ENCODE results near the gene IDH3G. TPM values are rescaled to one million over a fixed set of nuclear protein-coding genes. Genes with fewer than 3 reads are reported as not detected.

Gene IDH3G
- total and polyA plus RNA-seq, 8 donors, result 31.0 to 186 (median 54.2) TPM

DNA sequence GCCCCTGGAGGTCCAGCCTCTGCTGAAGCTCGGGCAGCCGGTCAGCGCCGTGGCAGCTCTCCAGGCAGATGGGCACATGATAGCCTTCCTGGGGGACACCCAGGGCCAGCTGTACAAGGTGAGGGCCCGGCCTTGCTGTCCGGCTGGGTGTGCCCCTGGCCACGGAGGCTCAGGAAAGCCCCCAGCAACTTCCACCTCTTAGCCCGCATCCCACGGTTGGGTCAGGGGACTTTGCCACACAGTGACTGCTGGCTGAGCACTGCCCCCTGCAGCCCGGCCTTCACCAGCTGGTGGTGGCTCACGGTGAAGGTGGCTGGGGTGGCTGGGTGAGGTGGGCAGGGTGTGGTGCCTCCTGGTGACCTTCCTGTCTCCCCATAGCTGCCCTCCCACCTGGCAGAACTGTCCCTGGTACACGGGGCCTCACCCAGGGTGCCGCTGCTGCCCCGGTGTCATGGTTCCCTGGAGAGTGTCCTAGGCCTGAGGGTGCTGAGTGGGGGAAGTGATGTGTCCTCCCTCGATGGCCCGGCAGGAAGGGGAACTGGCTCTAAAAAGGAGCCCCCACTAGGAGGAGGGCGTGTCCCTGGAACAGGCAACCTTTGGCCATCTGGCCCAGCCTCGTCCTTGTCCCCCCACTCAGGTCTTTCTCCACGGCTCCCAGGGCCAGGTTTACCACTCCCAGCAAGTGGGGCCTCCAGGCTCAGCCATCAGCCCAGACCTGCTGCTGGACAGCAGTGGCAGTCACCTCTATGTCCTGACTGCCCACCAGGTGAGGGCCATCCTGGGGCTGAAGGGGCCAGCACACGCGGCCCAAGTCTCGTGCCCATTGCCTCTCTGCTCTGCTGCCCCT is 25.6 kb downstream of the IDH3G start:
- H3K36me3 ChIP-seq, result peaks cover 0 to 34% (median 2%) of the 10 kb centered on the region in 4 donors
- H3K9me3 ChIP-seq, result no peaks in the 10 kb centered on the region
- H3K4me3 ChIP-seq, result no peak overlapping the region
- H3K4me1 ChIP-seq, result peaks cover 0 to 34% (median 26%) of the 10 kb centered on the region in 4 donors
- peaks cover 0 to 3% (median 0%) of the 10 kb centered on the region in 3 donors for H3K27me3 ChIP-seq
- WGBS, 5 donors, result 76 to 91% (median 85%) methylated on average over 8 to 22 of the region's 22 CpGs
- intact Hi-C loops (cut with DNase I; ENCODE audit: low total_unique reads), result no loop called here
- peak in 1 of 2 donors; percentile 11 for DNase-seq
- no peak overlapping the region for H3K27ac ChIP-seq
- TF ChIP-seq, protein P1, sequence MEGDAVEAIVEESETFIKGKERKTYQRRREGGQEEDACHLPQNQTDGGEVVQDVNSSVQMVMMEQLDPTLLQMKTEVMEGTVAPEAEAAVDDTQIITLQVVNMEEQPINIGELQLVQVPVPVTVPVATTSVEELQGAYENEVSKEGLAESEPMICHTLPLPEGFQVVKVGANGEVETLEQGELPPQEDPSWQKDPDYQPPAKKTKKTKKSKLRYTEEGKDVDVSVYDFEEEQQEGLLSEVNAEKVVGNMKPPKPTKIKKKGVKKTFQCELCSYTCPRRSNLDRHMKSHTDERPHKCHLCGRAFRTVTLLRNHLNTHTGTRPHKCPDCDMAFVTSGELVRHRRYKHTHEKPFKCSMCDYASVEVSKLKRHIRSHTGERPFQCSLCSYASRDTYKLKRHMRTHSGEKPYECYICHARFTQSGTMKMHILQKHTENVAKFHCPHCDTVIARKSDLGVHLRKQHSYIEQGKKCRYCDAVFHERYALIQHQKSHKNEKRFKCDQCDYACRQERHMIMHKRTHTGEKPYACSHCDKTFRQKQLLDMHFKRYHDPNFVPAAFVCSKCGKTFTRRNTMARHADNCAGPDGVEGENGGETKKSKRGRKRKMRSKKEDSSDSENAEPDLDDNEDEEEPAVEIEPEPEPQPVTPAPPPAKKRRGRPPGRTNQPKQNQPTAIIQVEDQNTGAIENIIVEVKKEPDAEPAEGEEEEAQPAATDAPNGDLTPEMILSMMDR (IDR thresholded peaks at IDR 0.05), result no peak
- TF ChIP-seq POLR2AphosphoS5 (IDR thresholded peaks at IDR 0.05) (no peak), EP300 (IDR thresholded peaks at IDR 0.05) (no peak), POLR2A (IDR thresholded peaks at IDR 0.05) (no peak)

DNA sequence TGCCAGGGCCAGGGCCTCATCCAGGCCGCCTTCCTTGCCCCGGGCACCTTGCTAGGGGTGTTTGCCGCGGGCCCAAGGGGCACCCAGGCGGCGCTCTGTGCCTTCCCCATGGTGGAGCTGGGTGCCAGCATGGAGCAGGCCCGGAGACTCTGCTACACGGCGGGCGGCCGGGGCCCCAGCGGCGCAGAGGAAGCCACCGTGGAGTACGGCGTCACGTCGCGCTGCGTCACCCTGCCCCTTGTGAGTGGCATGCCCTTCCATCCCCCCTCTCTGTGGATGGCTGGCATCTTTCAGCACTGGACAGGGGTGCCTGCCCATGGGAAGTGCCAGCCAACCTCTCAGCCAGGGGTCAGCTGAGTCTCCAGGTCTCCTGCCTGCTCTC is 26.5 kb downstream of the IDH3G start:
- Histone ChIP-seq H3K27ac (no peak overlapping the region), H3K4me3 (no peak overlapping the region), H3K27me3 (peaks cover 0 to 3% (median 0%) of the 10 kb centered on the region in 3 donors), H3K9me3 (no peaks in the 10 kb centered on the region), H3K4me1 (peaks cover 0 to 34% (median 26%) of the 10 kb centered on the region in 4 donors), H3K36me3 (peaks cover 0 to 28% (median 2%) of the 10 kb centered on the region in 4 donors)
- intact Hi-C loops (cut with DNase I; ENCODE audit: low total_unique reads), result no loop called here
- TF ChIP-seq POLR2A (IDR thresholded peaks at IDR 0.05) (no peak), EP300 (IDR thresholded peaks at IDR 0.05) (no peak), POLR2AphosphoS5 (IDR thresholded peaks at IDR 0.05) (no peak)
- TF ChIP-seq, protein P1 (IDR thresholded peaks at IDR 0.05), result no peak
- DNase-seq, result peak in 1 of 2 donors; percentile 1
- WGBS, 5 donors, result 82 to 98% (median 90%) methylated on average over 5 to 18 of the region's 20 CpGs; no CpG with 5 or more reads in 1 of the 5 donors

DNA sequence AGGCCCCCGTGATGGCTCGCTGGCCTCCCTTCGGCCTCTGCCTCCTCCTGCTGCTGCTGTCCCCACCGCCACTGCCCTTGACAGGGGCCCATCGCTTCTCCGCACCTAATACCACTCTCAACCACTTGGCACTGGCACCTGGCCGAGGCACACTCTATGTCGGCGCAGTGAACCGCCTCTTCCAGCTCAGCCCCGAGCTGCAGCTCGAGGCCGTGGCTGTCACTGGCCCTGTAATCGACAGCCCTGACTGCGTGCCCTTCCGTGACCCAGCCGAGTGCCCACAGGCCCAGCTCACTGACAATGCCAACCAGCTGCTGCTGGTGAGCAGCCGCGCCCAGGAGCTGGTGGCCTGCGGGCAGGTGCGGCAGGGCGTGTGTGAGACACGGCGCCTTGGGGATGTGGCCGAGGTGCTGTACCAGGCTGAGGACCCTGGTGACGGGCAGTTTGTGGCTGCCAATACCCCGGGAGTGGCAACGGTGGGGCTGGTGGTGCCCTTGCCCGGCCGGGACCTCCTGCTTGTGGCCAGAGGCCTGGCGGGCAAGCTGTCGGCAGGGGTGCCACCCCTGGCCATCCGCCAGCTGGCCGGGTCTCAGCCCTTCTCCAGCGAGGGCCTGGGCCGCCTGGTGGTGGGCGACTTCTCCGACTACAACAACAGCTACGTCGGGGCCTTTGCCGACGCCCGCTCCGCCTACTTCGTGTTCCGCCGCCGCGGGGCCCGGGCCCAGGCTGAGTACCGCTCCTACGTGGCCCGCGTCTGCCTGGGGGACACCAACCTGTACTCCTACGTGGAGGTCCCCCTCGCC is 27.1 kb downstream of the IDH3G start:
- intact Hi-C loops (cut with DNase I; ENCODE audit: low total_unique reads), result no loop called here

More for the DNA sequence above, 27.1 kb downstream of the IDH3G start:
- peaks cover 0 to 34% (median 26%) of the 10 kb centered on the region in 4 donors for H3K4me1 ChIP-seq
- H3K27me3 ChIP-seq, result peaks cover 0 to 3% (median 0%) of the 10 kb centered on the region in 3 donors
- WGBS, 5 donors, result 68 to 86% (median 83%) methylated on average over 25 to 55 of the region's 56 CpGs
- H3K4me3 ChIP-seq, result no peak overlapping the region
- H3K27ac ChIP-seq, result no peak overlapping the region
- TF ChIP-seq POLR2A (IDR thresholded peaks at IDR 0.05) (no peak), EP300 (IDR thresholded peaks at IDR 0.05) (no peak), POLR2AphosphoS5 (IDR thresholded peaks at IDR 0.05) (no peak)
- TF ChIP-seq, protein P1 (IDR thresholded peaks at IDR 0.05), result no peak
- no peaks in the 10 kb centered on the region for H3K9me3 ChIP-seq
- H3K36me3 ChIP-seq, result peaks cover 0 to 22% (median 2%) of the 10 kb centered on the region in 4 donors
- peak in 1 of 2 donors; percentile 11 for DNase-seq
